Retina (tissue), 1 donor: ENCODE data around the gene NUDT14.

Source experiments
- DNase-seq: peaks from one replicate; pipeline ENCODE4 v3.0.0-alpha.2; 2016

The NUDT14 gene

GRCh38 chr14:105126126-105126980 is 54.8 kb downstream of the NUDT14 start:
- no peak for DNase-seq

GRCh38 chr14:105124823-105125222 is 56.3 kb downstream of the NUDT14 start:
- DNase-seq, result no peak

- no peak for DNase-seq
Measured at GRCh38 chr14:105123981-105124765, 56.9 kb downstream of the NUDT14 start.

GRCh38 chr14:105123064-105123665 is 57.9 kb downstream of the NUDT14 start:
- DNase-seq, result no peak
